H9 (cell line): Measurements from ENCODE around the gene RB1. TPM values are rescaled to one million over a fixed set of nuclear protein-coding genes. Genes with fewer than 3 reads are reported as not detected.

Experiments
- DNase-seq: peaks from one replicate; pipeline ENCODE4 v3.0.0-alpha.2; 2017
- H2AFZ ChIP-seq: one replicate; pipeline ENCODE4 v1.6.1; 2013; ENCODE audit warnings: mild to moderate bottlenecking, low read length, control low read depth, moderate library complexity
- H2AK5ac ChIP-seq: 2 replicates; pipeline ENCODE4 v1.6.1; 2013; ENCODE audit warnings: low read length, control low read depth, mixed read lengths; ENCODE audit not compliant: insufficient read length
- H2BK120ac ChIP-seq: one replicate; pipeline ENCODE4 v1.6.1; 2013; ENCODE audit warnings: low read depth, mild to moderate bottlenecking, low read length, control low read depth, inconsistent platforms; ENCODE audit not compliant: poor library complexity, severe bottlenecking
- H2BK12ac ChIP-seq: 2 replicates; pipeline ENCODE4 v1.6.1; 2013; ENCODE audit warnings: low read length, control low read depth, mixed read lengths, low read depth; ENCODE audit not compliant: insufficient read length
- H2BK15ac ChIP-seq: 2 replicates; pipeline ENCODE4 v1.6.1; 2013; ENCODE audit warnings: low read depth, low read length, control low read depth
- H2BK20ac ChIP-seq: one replicate; pipeline ENCODE4 v1.6.1; 2013; ENCODE audit warnings: low read depth, mild to moderate bottlenecking, low read length, control low read depth, inconsistent platforms; ENCODE audit not compliant: poor library complexity, severe bottlenecking
- H2BK5ac ChIP-seq: 2 replicates; pipeline ENCODE4 v1.6.1; 2013; ENCODE audit warnings: low read length, control low read depth, mixed read lengths; ENCODE audit not compliant: insufficient read length
- H3K14ac ChIP-seq: 2 replicates; pipeline ENCODE4 v1.6.1; 2013; ENCODE audit warnings: low read length, control low read depth; ENCODE audit not compliant: insufficient read depth
- H3K18ac ChIP-seq: 2 replicates; pipeline ENCODE4 v1.6.1; 2013; ENCODE audit warnings: low read depth, mild to moderate bottlenecking, mixed read lengths, low read length, control low read depth; ENCODE audit not compliant: insufficient read length
- H3K23ac ChIP-seq: 2 replicates; pipeline ENCODE4 v1.6.1; 2013; ENCODE audit warnings: low read length, control low read depth, mixed read lengths, low read depth; ENCODE audit not compliant: insufficient read length
- H3K23me2 ChIP-seq: 2 replicates; pipeline ENCODE4 v1.6.1; 2013; ENCODE audit warnings: low read depth, mild to moderate bottlenecking, mixed read lengths, low read length, control low read depth; ENCODE audit not compliant: insufficient read length, poor library complexity, severe bottlenecking
- H3K27ac ChIP-seq: 2 replicates; pipeline ENCODE4 v1.5.1; 2013; ENCODE audit warnings: low read length, control low read depth, mixed read lengths, low read depth; ENCODE audit not compliant: insufficient read length
- H3K27me3 ChIP-seq: 2 replicates; pipeline ENCODE4 v1.6.1; 2013; ENCODE audit warnings: low read length, control low read depth, inconsistent platforms; ENCODE audit not compliant: insufficient read depth
- H3K4ac ChIP-seq: 2 replicates; pipeline ENCODE4 v1.6.1; 2013; ENCODE audit warnings: low read depth, mild to moderate bottlenecking, control low read depth, inconsistent platforms, low read length, moderate library complexity
- H3K4me1 ChIP-seq: 2 replicates; pipeline ENCODE4 v1.6.1; 2013; ENCODE audit warnings: low read length, control low read depth, inconsistent platforms; ENCODE audit not compliant: insufficient read depth
- H3K4me2 ChIP-seq: 2 replicates; pipeline ENCODE4 v1.6.1; 2013; ENCODE audit warnings: low read length, control low read depth, mixed read lengths; ENCODE audit not compliant: insufficient read length, insufficient read depth
- H3K56ac ChIP-seq: 2 replicates; pipeline ENCODE4 v1.6.1; 2013; ENCODE audit warnings: low read depth, mild to moderate bottlenecking, mixed read lengths, low read length, control low read depth; ENCODE audit not compliant: insufficient read length
- H3K79me1 ChIP-seq: 2 replicates; pipeline ENCODE4 v1.6.1; 2013; ENCODE audit warnings: low read depth, mild to moderate bottlenecking, moderate library complexity, low read length, control low read depth, inconsistent platforms; ENCODE audit not compliant: insufficient read depth, poor library complexity, severe bottlenecking
- H3K79me2 ChIP-seq: 2 replicates; pipeline ENCODE4 v1.6.1; 2013; ENCODE audit warnings: low read length, control low read depth, inconsistent platforms; ENCODE audit not compliant: insufficient read depth
- H3K9ac ChIP-seq: 2 replicates; pipeline ENCODE4 v1.6.1; 2013; ENCODE audit warnings: low read length, control low read depth, mixed read lengths; ENCODE audit not compliant: insufficient read length; ENCODE audit errors: extremely low read depth
- H3K9me3 ChIP-seq: one replicate; pipeline ENCODE4 v1.6.1; 2013; ENCODE audit warnings: low read depth, low read length, inconsistent platforms; ENCODE audit not compliant: control insufficient read depth
- H3T11ph ChIP-seq: one replicate; pipeline ENCODE4 v1.6.1; 2013; ENCODE audit warnings: mild to moderate bottlenecking, low read length, control low read depth, inconsistent platforms
- H4K20me1 ChIP-seq: one replicate; pipeline ENCODE4 v1.6.1; 2013; ENCODE audit not compliant: control insufficient read depth, insufficient read length, insufficient read depth
- H4K5ac ChIP-seq: 2 replicates; pipeline ENCODE4 v1.6.1; 2013; ENCODE audit warnings: low read depth, mild to moderate bottlenecking, mixed read lengths, low read length, control low read depth; ENCODE audit not compliant: insufficient read length
- H4K8ac ChIP-seq: replicated peaks from 2 replicates; pipeline ENCODE4 v1.6.1; 2013; ENCODE audit warnings: low read length, control low read depth, mixed read lengths, low read depth; ENCODE audit not compliant: insufficient read length
- H4K91ac ChIP-seq: 2 replicates; pipeline ENCODE4 v1.6.1; 2013; ENCODE audit warnings: low read depth, mild to moderate bottlenecking, moderate library complexity, mixed read lengths, low read length, control low read depth; ENCODE audit not compliant: insufficient read length
- H3K27ac Mint-ChIP-seq, 3 experiments: 2 replicates in 2 of 3; 3 replicates in 1 of 3; pipeline ENCODE4 v1.8.0; 2020 to 2021; ENCODE audit warnings: mixed read lengths in 3 of 3, mild to moderate bottlenecking in 1 of 3, moderate library complexity in 1 of 3
- H3K27me3 Mint-ChIP-seq: 2 replicates; pipeline ENCODE4 v1.8.0; 2021; ENCODE audit warnings: low read depth, mild to moderate bottlenecking, moderate library complexity, mixed read lengths
- H3K36me3 Mint-ChIP-seq, 3 experiments: 2 replicates in 2 of 3; 3 replicates in 1 of 3; pipeline ENCODE4 v1.8.0; 2020 to 2021; ENCODE audit warnings: low read depth in 3 of 3, mixed read lengths in 3 of 3; ENCODE audit not compliant: insufficient read depth in 1 of 3
- H3K4me1 Mint-ChIP-seq, 2 experiments: 2 replicates each; pipeline ENCODE4 v1.8.0; 2020; ENCODE audit warnings: mixed read lengths in 2 of 2
- H3K4me3 Mint-ChIP-seq, 2 experiments: 2 replicates in 1 of 2; 3 replicates in 1 of 2; pipeline ENCODE4 v1.8.0; 2020 to 2021; ENCODE audit warnings: mild to moderate bottlenecking in 2 of 2, mixed read lengths in 2 of 2, moderate library complexity in 1 of 2
- H3K9me3 Mint-ChIP-seq, 2 experiments: 2 replicates in 1 of 2; 3 replicates in 1 of 2; pipeline ENCODE4 v1.8.0; 2020; ENCODE audit warnings: mild to moderate bottlenecking in 2 of 2, mixed read lengths in 2 of 2, moderate library complexity in 1 of 2
- WGBS: extraction: QIAGEN DNeasy Blood & Tissue Kit; methylation state at CpG from one replicate; pipeline ENCODE4 v1.1.7; 2013; ENCODE audit warnings: missing lambda C conversion rate, low lambda C conversion rate, mixed read lengths; ENCODE audit not compliant: insufficient read length; ENCODE audit errors: extremely low coverage; 5-methylcytosine and 5-hydroxymethylcytosine counted together
- total RNA-seq: library from RNA; stranded (reverse); gene quantifications from 2 replicates; pipeline ENCODE4 v1.2.1, GENCODE V29; 2021
- TF ChIP-seq, protein P1 (sequence below): fragments of 200-600 bp; sonication (generic); conservative IDR thresholded peaks from 3 replicates; pipeline ENCODE4 v1.8.0; 2021; ENCODE audit warnings: antibody characterized with exemption, mild to moderate bottlenecking

Gene RB1
- total RNA-seq, 1 experiment from 2014 or later = 20.5 TPM

DNA sequence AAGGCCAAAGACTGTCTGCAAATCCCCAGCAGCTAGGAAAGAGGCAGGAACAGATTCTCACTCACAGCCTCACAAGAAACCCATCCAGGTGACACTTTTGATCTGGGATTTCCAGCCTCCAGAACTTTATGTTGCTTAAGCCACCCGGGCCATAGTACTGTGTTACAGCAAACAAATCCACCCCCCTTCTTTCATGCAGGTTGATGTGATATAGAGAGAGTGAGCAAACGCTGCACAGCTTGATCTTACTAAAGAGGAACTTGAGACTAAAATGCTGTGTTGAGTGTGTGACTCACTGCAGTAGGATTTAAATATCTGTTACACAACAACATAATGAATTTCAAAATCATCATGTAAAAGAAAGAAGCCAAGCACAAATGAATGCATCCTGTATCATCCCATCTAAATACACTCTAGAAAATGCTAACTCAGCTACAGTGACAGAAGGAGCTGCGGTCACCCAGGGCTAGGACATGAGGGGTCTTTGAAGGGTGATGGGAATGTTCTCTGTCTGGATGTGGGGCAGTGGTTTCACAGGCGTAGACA, 197.2 kb downstream of the RB1 start:
- no peaks in the 10 kb centered on the region for H3K79me1 ChIP-seq
- no peak overlapping the region for H2AFZ ChIP-seq
- no peaks in the 10 kb centered on the region for H3K79me2 ChIP-seq
- Mint-ChIP-seq H3K4me3 (no peak overlapping the region), H3K27me3 (no peaks in the 10 kb centered on the region), H3K4me1 (peaks cover 21 to 26% of the 10 kb centered on the region in 2 experiments), H3K27ac (no peak overlapping the region), H3K36me3 (peaks cover 0 to 18% (median 0%) of the 10 kb centered on the region in 3 experiments; a peak in 2 of 7 replicates), H3K9me3 (no peaks in the 10 kb centered on the region)
- TF ChIP-seq, protein P1, sequence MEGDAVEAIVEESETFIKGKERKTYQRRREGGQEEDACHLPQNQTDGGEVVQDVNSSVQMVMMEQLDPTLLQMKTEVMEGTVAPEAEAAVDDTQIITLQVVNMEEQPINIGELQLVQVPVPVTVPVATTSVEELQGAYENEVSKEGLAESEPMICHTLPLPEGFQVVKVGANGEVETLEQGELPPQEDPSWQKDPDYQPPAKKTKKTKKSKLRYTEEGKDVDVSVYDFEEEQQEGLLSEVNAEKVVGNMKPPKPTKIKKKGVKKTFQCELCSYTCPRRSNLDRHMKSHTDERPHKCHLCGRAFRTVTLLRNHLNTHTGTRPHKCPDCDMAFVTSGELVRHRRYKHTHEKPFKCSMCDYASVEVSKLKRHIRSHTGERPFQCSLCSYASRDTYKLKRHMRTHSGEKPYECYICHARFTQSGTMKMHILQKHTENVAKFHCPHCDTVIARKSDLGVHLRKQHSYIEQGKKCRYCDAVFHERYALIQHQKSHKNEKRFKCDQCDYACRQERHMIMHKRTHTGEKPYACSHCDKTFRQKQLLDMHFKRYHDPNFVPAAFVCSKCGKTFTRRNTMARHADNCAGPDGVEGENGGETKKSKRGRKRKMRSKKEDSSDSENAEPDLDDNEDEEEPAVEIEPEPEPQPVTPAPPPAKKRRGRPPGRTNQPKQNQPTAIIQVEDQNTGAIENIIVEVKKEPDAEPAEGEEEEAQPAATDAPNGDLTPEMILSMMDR = no peak
- no peaks in the 10 kb centered on the region for H4K20me1 ChIP-seq
- H3K14ac ChIP-seq = no peak overlapping the region
- no peak overlapping the region for H2BK5ac ChIP-seq
- H3K27me3 ChIP-seq = no peaks in the 10 kb centered on the region
- H2BK20ac ChIP-seq = no peak overlapping the region
- H3K18ac ChIP-seq = no peak overlapping the region
- H3K23ac ChIP-seq = no peak overlapping the region
- H3K9ac ChIP-seq = no peak overlapping the region
- no peak overlapping the region for H4K91ac ChIP-seq
- H4K8ac ChIP-seq = no peak overlapping the region
- H3K4ac ChIP-seq = no peak overlapping the region
- no peak overlapping the region for H3K4me2 ChIP-seq
- no peak overlapping the region for H3T11ph ChIP-seq
- H3K56ac ChIP-seq = no peak overlapping the region
- H3K23me2 ChIP-seq = no peaks in the 10 kb centered on the region
- H3K4me1 ChIP-seq = peaks cover 5% of the 10 kb centered on the region
- DNase-seq = no peak
- no peaks in the 10 kb centered on the region for H3K9me3 ChIP-seq
- H2BK120ac ChIP-seq = no peak overlapping the region
- no peak overlapping the region for H3K27ac ChIP-seq
- H2BK12ac ChIP-seq = no peak overlapping the region
- no peak overlapping the region for H2AK5ac ChIP-seq
- WGBS = no CpG with 5 or more reads among the region's 4 CpGs
- no peak overlapping the region for H2BK15ac ChIP-seq
- no peak overlapping the region for H4K5ac ChIP-seq
